ENCODE measurements around the gene SOX18. TPM values are rescaled to one million over a fixed set of nuclear protein-coding genes. Genes with fewer than 3 reads are reported as not detected.

SOX18 gene
- total RNA-seq, 1 experiment from 2014 or later: not detected

DNA sequence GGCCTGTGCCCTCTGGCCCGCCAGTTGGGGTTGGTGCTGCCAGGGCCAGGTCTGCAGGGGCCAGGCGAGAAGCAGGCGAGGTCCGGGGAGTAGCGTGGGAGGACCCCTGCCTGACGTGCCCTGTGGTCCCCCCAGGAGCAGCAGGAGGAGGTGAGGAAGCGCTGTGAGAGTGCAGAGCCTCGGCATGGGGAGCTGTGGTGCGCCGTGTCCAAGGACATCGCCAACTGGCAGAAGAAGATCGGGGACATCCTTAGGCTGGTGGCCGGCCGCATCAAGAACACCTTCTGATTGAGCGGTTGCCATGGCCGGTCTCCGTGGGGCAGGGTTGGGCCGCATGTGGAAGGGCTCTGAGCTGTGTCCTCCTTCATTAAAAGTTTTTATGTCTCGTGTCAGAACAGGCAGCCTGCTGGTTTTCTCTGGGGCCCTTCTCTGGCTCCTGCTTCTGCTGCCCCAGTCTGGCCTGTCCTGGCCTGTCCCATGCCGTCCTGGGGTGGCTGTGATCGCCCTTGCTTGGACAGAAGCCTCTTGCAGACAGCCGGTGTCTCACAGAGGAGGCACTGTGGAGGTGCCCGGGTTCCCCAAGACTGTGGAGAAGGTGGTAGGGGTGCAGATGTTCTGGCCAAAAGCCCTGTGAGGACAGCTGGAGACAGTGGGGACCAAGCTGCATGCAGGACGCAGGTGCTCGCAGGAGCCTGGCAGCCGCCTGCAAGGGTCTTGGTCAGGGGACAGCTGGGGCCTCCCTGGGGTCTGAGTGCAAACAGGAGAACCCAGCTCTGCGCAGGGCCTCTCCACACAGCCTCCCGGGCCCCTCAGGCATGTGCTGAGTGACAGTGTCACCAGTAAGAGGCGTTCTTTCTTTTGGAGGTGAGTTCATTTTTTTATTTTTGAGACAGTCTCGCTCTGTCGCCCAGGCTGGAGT is 16.5 kb downstream of the SOX18 start:
- Mint-ChIP-seq H3K36me3 (ENCODE audit: insufficient read depth, unreplicated experiment) (peaks cover 91% of the 10 kb centered on the region), H3K4me3 (ENCODE audit: low read depth, unreplicated experiment) (no peak overlapping the region), H3K4me1 (ENCODE audit: low read depth, unreplicated experiment) (peaks cover 6% of the 10 kb centered on the region), H3K27me3 (ENCODE audit: unreplicated experiment) (peaks cover 8% of the 10 kb centered on the region), H3K27ac (ENCODE audit: unreplicated experiment) (no peak overlapping the region), H3K9me3 (ENCODE audit: low read depth, unreplicated experiment) (no peaks in the 10 kb centered on the region)
- intact Hi-C loops (cut with micrococcal nuclease; ENCODE audit: unreplicated experiment): no loop called here
- no TSS peak for BruUV-seq (replicated peaks)
- CTCF ChIA-PET: no interaction called here
- TF ChIP-seq, protein P1, sequence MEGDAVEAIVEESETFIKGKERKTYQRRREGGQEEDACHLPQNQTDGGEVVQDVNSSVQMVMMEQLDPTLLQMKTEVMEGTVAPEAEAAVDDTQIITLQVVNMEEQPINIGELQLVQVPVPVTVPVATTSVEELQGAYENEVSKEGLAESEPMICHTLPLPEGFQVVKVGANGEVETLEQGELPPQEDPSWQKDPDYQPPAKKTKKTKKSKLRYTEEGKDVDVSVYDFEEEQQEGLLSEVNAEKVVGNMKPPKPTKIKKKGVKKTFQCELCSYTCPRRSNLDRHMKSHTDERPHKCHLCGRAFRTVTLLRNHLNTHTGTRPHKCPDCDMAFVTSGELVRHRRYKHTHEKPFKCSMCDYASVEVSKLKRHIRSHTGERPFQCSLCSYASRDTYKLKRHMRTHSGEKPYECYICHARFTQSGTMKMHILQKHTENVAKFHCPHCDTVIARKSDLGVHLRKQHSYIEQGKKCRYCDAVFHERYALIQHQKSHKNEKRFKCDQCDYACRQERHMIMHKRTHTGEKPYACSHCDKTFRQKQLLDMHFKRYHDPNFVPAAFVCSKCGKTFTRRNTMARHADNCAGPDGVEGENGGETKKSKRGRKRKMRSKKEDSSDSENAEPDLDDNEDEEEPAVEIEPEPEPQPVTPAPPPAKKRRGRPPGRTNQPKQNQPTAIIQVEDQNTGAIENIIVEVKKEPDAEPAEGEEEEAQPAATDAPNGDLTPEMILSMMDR (IDR thresholded peaks at IDR 0.05; ENCODE audit: unreplicated experiment): no peak
- DNase-seq: no peak

DNA sequence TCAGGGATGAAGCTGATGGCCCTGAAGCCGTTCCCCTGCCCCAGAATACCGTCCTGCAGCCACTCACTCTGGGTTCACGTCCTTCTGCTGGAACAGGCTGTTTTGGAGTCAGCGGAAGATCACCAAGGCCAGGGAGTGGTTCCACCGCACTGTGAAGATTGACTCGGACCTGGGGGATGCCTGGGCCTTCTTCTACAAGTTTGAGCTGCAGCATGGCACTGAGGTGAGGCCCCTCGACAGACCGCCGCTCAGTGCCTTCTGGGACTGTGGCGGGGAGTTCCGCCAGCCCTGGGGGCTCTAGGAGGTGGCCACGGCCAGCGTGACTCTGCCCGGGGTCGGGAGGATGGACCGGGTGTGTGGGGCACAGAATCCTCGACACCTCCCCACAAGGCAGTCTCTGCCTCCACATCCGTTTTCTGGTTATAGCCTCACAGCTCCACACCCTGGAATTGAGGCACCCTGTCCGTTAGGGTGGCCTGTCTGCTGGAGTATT is 17.6 kb downstream of the SOX18 start:
- Mint-ChIP-seq H3K9me3 (ENCODE audit: low read depth, unreplicated experiment) (no peaks in the 10 kb centered on the region), H3K4me1 (ENCODE audit: low read depth, unreplicated experiment) (no peaks in the 10 kb centered on the region), H3K27ac (ENCODE audit: unreplicated experiment) (no peak overlapping the region), H3K36me3 (ENCODE audit: insufficient read depth, unreplicated experiment) (peaks cover 91% of the 10 kb centered on the region), H3K4me3 (ENCODE audit: low read depth, unreplicated experiment) (no peak overlapping the region), H3K27me3 (ENCODE audit: unreplicated experiment) (no peaks in the 10 kb centered on the region)
- TF ChIP-seq, protein P1 (IDR thresholded peaks at IDR 0.05; ENCODE audit: unreplicated experiment): no peak
- intact Hi-C loops (cut with micrococcal nuclease; ENCODE audit: unreplicated experiment): no loop called here
- DNase-seq: no peak
- BruUV-seq (replicated peaks): no TSS peak
- CTCF ChIA-PET: no interaction called here

DNA sequence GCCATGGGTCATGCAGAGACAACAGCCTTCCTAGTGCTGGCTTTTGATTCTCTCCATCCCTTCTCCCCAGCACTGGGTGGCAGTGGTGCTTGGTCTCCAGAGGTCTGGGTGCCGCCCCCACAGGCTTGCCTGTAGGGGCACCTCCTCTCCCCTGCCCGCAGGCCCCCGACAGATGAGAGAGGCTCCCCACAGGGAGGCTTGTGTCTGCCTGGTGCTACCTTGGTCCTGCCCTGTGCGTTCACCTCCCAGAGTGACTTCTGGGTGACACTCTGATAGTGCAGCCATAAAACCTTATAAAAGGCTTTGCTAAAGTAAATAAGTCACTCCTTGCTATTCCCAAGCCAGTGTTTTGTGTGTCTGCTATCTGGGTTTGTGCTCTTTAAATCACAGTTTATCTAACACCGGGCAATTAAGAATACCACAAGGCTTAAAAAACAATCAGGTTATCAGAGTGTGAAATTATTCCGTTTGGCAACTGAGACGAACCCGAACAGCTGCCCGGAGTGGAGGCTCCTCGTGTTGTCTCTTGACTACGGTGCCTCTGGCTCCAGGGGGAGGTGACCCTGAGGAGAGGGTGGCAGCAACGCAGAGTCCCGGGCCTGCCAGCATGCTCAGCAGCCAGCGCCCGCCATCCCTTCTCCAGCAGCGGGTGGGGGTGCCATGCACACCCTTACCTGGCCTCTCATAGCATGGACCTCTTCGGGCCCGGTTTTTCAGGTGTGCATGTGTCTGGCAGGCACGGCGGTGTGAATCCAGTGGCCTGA is 18.9 kb downstream of the SOX18 start:
- no peak for DNase-seq
- TF ChIP-seq, protein P1 (IDR thresholded peaks at IDR 0.05; ENCODE audit: unreplicated experiment): no peak
- intact Hi-C loops (cut with micrococcal nuclease; ENCODE audit: unreplicated experiment): no loop called here
- Mint-ChIP-seq H3K27ac (ENCODE audit: unreplicated experiment) (no peak overlapping the region), H3K27me3 (ENCODE audit: unreplicated experiment) (no peaks in the 10 kb centered on the region), H3K4me3 (ENCODE audit: low read depth, unreplicated experiment) (no peak overlapping the region), H3K36me3 (ENCODE audit: insufficient read depth, unreplicated experiment) (peaks cover 93% of the 10 kb centered on the region), H3K9me3 (ENCODE audit: low read depth, unreplicated experiment) (no peaks in the 10 kb centered on the region), H3K4me1 (ENCODE audit: low read depth, unreplicated experiment) (no peaks in the 10 kb centered on the region)
- CTCF ChIA-PET: interaction anchor here (0.6 kb wide), 1 partner anchor 42 kb away, joined by 3 read pairs; no protein-coding TSS in a partner anchor
- no TSS peak for BruUV-seq (replicated peaks)

DNA sequence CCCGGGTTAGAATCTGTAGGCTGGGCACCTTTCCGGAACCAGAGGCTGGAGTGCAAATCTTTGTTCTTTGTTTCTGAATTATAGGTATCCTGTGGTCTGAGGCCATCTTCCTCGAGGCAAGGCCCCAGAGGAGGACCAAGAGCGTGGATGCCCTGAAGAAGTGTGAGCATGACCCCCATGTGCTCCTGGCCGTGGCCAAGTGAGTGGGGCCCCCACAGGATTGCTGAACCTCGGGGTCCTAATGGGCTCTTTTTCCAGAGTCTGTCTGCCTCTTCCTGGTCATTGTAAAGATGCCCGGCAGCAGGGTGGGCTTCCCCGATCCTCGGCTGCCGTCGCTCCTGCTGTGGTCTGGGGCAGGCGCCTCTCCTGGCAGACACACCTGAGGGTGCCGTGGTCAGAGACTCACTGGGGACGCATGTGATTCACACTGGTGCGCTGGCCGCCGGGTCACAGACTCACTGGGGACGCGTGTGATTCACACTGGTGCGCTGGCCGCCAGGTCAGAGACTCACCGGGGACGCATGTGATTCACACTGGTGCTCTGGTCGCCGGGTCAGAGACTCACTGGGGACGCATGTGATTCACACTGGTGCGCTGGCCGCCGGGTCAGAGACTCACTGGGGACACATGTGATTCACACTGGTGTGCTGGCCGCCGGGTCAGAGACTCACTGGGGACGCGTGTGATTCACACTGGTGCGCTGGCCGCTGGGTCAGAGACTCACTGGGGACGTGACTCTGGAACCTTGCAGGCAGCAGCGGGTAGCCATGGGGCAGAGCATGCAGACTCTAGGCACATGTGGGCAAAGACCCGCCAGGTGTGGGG is 19.9 kb downstream of the SOX18 start:
- Mint-ChIP-seq H3K4me1 (ENCODE audit: low read depth, unreplicated experiment) (no peaks in the 10 kb centered on the region), H3K27me3 (ENCODE audit: unreplicated experiment) (no peaks in the 10 kb centered on the region), H3K9me3 (ENCODE audit: low read depth, unreplicated experiment) (no peaks in the 10 kb centered on the region), H3K36me3 (ENCODE audit: insufficient read depth, unreplicated experiment) (peaks cover 86% of the 10 kb centered on the region), H3K4me3 (ENCODE audit: low read depth, unreplicated experiment) (no peak overlapping the region), H3K27ac (ENCODE audit: unreplicated experiment) (no peak overlapping the region)
- TF ChIP-seq, protein P1 (IDR thresholded peaks at IDR 0.05; ENCODE audit: unreplicated experiment): no peak
- no peak for DNase-seq
- CTCF ChIA-PET: interaction anchor here (2.4 kb wide), 1 partner anchor 9 kb away, joined by 10 read pairs; no protein-coding TSS in a partner anchor
- intact Hi-C loops (cut with micrococcal nuclease; ENCODE audit: unreplicated experiment): no loop called here
- BruUV-seq (replicated peaks): no TSS peak

Data from Calu3 (cell line).